ENCODE results near the gene NR1I3. TPM values are rescaled to one million over a fixed set of nuclear protein-coding genes. Genes with fewer than 3 reads are reported as not detected.

Gene NR1I3
- total RNA-seq, 2 experiments from 2014 or later: not detected

DNA sequence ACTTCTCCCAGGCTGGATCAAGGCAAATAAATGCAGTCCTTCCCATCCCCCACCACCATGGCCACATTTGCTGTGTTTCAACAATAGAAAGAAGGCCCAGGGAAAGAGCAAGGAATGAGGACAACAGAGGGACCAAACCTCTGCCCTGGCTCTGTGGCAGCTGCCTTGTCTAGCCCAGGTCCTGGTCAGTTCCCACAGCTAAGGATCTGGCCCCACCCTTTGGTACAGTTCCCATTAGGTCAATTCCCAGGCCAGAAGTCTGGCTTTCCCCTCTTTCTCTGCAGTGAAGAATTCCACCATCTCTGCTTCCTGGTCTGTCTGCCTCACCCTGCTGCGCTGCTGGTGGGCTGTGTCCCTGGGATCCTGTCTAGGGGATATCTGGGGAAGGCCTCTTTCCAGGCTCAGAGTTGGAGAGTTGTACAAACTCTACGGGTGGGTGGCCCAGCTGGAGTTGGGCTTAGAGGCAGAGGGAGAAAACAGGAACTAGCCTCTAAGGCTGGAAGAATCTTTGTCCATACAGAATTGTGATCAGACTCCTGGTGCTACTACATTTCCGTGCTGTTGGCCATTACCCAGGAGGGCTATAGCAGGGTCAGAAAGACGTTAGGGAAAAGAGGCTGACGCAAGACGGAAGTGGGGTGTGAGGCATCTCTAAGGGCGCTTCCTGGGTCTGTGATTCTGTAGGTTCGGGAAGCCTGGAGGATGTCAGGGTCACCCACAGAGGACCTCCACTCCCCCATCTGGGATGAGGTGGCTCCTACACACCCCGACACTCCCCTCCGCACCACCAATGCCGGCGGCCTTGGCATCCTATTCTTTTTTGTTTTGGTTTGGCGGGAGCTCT is 36.8 kb downstream of the NR1I3 start:
- DNase-seq (ENCODE audit: low spot score): no peak
- intact Hi-C loops (cut with micrococcal nuclease; ENCODE audit: unreplicated experiment): no loop called here
- H2AFZ ChIP-seq (ENCODE audit: low read length): peak overlapping the region; percentile 94

GRCh38 chr1:161200421-161200991 is 37.5 kb downstream of the NR1I3 start:
- no peaks in the 10 kb centered on the region for H3K9me3 ChIP-seq (ENCODE audit: low read length)
- peaks cover 11% of the 10 kb centered on the region for H3K36me3 ChIP-seq (ENCODE audit: insufficient read depth, low read length)
- H3K79me2 ChIP-seq (ENCODE audit: insufficient read depth, low read depth, low read length): peaks cover 4% of the 10 kb centered on the region; the same call in 1 of the 2 replicates
- TF ChIP-seq EZH2phosphoT487 (IDR thresholded peaks at IDR 0.05; ENCODE audit: borderline replicate concordance, low read depth, low read length): no peak
- TF ChIP-seq CTCF (conservative IDR thresholded peaks at IDR 0.05; ENCODE audit: low read length): no peak
- intact Hi-C loops (cut with micrococcal nuclease; ENCODE audit: unreplicated experiment): no loop called here
- no peak overlapping the region for H3K27ac ChIP-seq (ENCODE audit: low read depth, low read length, poor library complexity, severe bottlenecking)
- no TSS peak for BruUV-seq (replicated peaks)
- H4K20me1 ChIP-seq (ENCODE audit: insufficient read depth, low read length): no peaks in the 10 kb centered on the region
- H3K9me2 ChIP-seq (ENCODE audit: insufficient read depth, low read length): no peaks in the 10 kb centered on the region
- peaks cover 39% of the 10 kb centered on the region for H3K4me1 ChIP-seq (ENCODE audit: insufficient read depth, low read length, poor library complexity, severe bottlenecking)
- ChIA-PET POLR2A (interaction anchor here (1.1 to 2.8 kb wide), 2 partner anchors 11 to 14 kb away, joined by 5 to 17 read pairs; no protein-coding TSS in a partner anchor), CTCF (ENCODE audit: unreplicated experiment) (interaction anchor here (2.4 kb wide), 1 partner anchor 25 kb away, joined by 12 read pairs; the partner anchor contains the start of gene TOMM40L)
- no peak overlapping the region for H3K4me3 ChIP-seq (ENCODE audit: low read depth, low read length, poor library complexity, severe bottlenecking)
- H2AFZ ChIP-seq (ENCODE audit: low read length): peak overlapping the region; percentile 94
- no peak for DNase-seq (ENCODE audit: low spot score)
- 0 out of 2 replicates have a peak overlapping the region, but pooled peaks have one; percentile 12 for H3K4me2 ChIP-seq (ENCODE audit: low read length)

More for the DNA sequence above, 36.8 kb downstream of the NR1I3 start:
- no peak for TF ChIP-seq CTCF (conservative IDR thresholded peaks at IDR 0.05; ENCODE audit: low read length)
- TF ChIP-seq EZH2phosphoT487 (IDR thresholded peaks at IDR 0.05; ENCODE audit: borderline replicate concordance, low read depth, low read length): no peak
- Histone ChIP-seq H3K4me1 (ENCODE audit: insufficient read depth, low read length, poor library complexity, severe bottlenecking) (peaks cover 35% of the 10 kb centered on the region), H4K20me1 (ENCODE audit: insufficient read depth, low read length) (no peaks in the 10 kb centered on the region), H3K79me2 (ENCODE audit: insufficient read depth, low read depth, low read length) (peaks cover 4% of the 10 kb centered on the region; the same call in 1 of the 2 replicates), H3K9me2 (ENCODE audit: insufficient read depth, low read length) (no peaks in the 10 kb centered on the region), H3K9me3 (ENCODE audit: low read length) (no peaks in the 10 kb centered on the region), H3K4me2 (ENCODE audit: low read length) (peak overlapping the region; percentile 63), H3K27ac (ENCODE audit: low read depth, low read length, poor library complexity, severe bottlenecking) (peak overlapping the region; percentile 13), H3K36me3 (ENCODE audit: insufficient read depth, low read length) (peaks cover 14% of the 10 kb centered on the region), H3K4me3 (ENCODE audit: low read depth, low read length, poor library complexity, severe bottlenecking) (peak overlapping the region; percentile 75)
- no TSS peak for BruUV-seq (replicated peaks)
- ChIA-PET POLR2A (interaction anchor here (0.6 to 2.8 kb wide), 5 partner anchors 10 to 1546 kb away, joined by 3 to 22 read pairs (median 5); no protein-coding TSS in a partner anchor), CTCF (ENCODE audit: unreplicated experiment) (interaction anchor here (1.4 to 2.4 kb wide), 4 partner anchors 10 to 181 kb away, joined by 4 to 12 read pairs (median 6); partner anchors contain the start of gene TOMM40L)
